HEK293 (cell line): ENCODE measurements around the gene PLCB1.

Source experiments
- CTCF ChIA-PET: fragments of 350-600 bp; formaldehyde crosslinking; extraction: SDS; loops from one replicate; lab custom pipeline; 2021; ENCODE audit warnings: antibody characterized with exemption; lab: Yijun Ruan, JAX
- POLR2A ChIA-PET: fragments of 300-600 bp; formaldehyde crosslinking; extraction: SDS; loops from one replicate; lab custom pipeline; 2020; ENCODE audit warnings: antibody characterized with exemption, inconsistent platforms; lab: Yijun Ruan, JAX
- H3K27ac ChIP-seq: fragments of 200-500 bp; sonication (Bioruptor generic); 2 replicates; pipeline ENCODE4 v1.5.1; 2014; ENCODE audit warnings: low read depth, low read length, control low read depth, inconsistent platforms; ENCODE audit errors: extremely low read depth
- H3K36me3 ChIP-seq, 2 experiments: fragments of 200-500 bp in 1 of 2; sonication (Bioruptor generic) in 1 of 2; 1 replicate in 1 of 2; 2 replicates in 1 of 2; pipeline ENCODE4 v1.5.1; 2014 to 2017; ENCODE audit warnings: inconsistent platforms in 2 of 2, low read length in 2 of 2; ENCODE audit not compliant: control insufficient read depth in 2 of 2, insufficient read depth in 1 of 2
- H3K4me1 ChIP-seq: fragments of 200-500 bp; sonication (Bioruptor generic); 2 replicates; pipeline ENCODE4 v1.5.1; 2014; ENCODE audit warnings: mild to moderate bottlenecking, low read length, inconsistent platforms; ENCODE audit not compliant: control insufficient read depth, insufficient read depth
- H3K4me3 ChIP-seq: 2 replicates; pipeline ENCODE4 v1.5.1; 2011; ENCODE audit warnings: low read depth, mild to moderate bottlenecking, control low read depth, low read length, moderate library complexity
- H3K9me3 ChIP-seq: fragments of 200-500 bp; sonication (Bioruptor generic); 2 replicates; pipeline ENCODE4 v1.5.1; 2014; ENCODE audit warnings: low read depth, low read length, inconsistent platforms; ENCODE audit not compliant: control insufficient read depth, insufficient read depth
- BCL11A ChIP-seq: fragments of 450-650 bp; formaldehyde crosslinking; IDR thresholded peaks from 2 replicates; pipeline ENCODE4 v1.5.1; 2016; ENCODE audit warnings: low read depth, missing biosample characterization, missing genetic modification characterization
- WT1 ChIP-seq: fragments of 450-650 bp; formaldehyde crosslinking; IDR thresholded peaks from 2 replicates; pipeline ENCODE4 v1.5.1; 2016; ENCODE audit warnings: missing biosample characterization, missing genetic modification characterization
- ZBTB8A ChIP-seq: fragments of 450-650 bp; formaldehyde crosslinking; IDR thresholded peaks from 2 replicates; pipeline ENCODE4 v1.5.1; 2016; ENCODE audit warnings: missing biosample characterization, missing genetic modification characterization
- ZNF19 ChIP-seq: fragments of 450-650 bp; formaldehyde crosslinking; IDR thresholded peaks from 2 replicates; pipeline ENCODE4; 2016; ENCODE audit warnings: missing biosample characterization, missing genetic modification characterization, low read depth
- ZNF311 ChIP-seq: fragments of 450-650 bp; formaldehyde crosslinking; IDR thresholded peaks from 2 replicates; pipeline ENCODE4 v1.5.1; 2017; ENCODE audit warnings: missing biosample characterization, missing genetic modification characterization, borderline replicate concordance
- ZNF335 ChIP-seq: fragments of 450-650 bp; formaldehyde crosslinking; conservative IDR thresholded peaks from 2 replicates; pipeline ENCODE4 v1.5.1; 2016; ENCODE audit warnings: missing biosample characterization, missing genetic modification characterization
- ZNF423 ChIP-seq: fragments of 450-650 bp; formaldehyde crosslinking; IDR thresholded peaks from 2 replicates; pipeline ENCODE4 v1.5.1; 2016; ENCODE audit warnings: missing biosample characterization, missing genetic modification characterization
- ZNF501 ChIP-seq: fragments of 450-650 bp; formaldehyde crosslinking; IDR thresholded peaks from 2 replicates; pipeline ENCODE4 v1.5.1; 2016; ENCODE audit warnings: missing biosample characterization, missing genetic modification characterization
- ZNF513 ChIP-seq: fragments of 450-650 bp; IDR thresholded peaks from 2 replicates; pipeline ENCODE4 v1.5.1; 2018; ENCODE audit warnings: missing biosample characterization, missing genetic modification characterization
- ZNF555 ChIP-seq: fragments of 450-650 bp; formaldehyde crosslinking; conservative IDR thresholded peaks from 2 replicates; pipeline ENCODE4 v1.5.1; 2017; ENCODE audit warnings: missing biosample characterization, mild to moderate bottlenecking, missing genetic modification characterization, inconsistent platforms
- ZNF571 ChIP-seq: fragments of 450-650 bp; formaldehyde crosslinking; IDR thresholded peaks from 2 replicates; pipeline ENCODE4 v1.5.0; 2017; ENCODE audit warnings: missing biosample characterization, missing genetic modification characterization
- ZNF610 ChIP-seq: fragments of 450-650 bp; formaldehyde crosslinking; IDR thresholded peaks from 2 replicates; pipeline ENCODE4 v1.5.1; 2016; ENCODE audit warnings: missing biosample characterization, missing genetic modification characterization, borderline replicate concordance
- ZNF692 ChIP-seq: fragments of 450-650 bp; formaldehyde crosslinking; IDR thresholded peaks from 2 replicates; pipeline ENCODE4 v1.5.1; 2016; ENCODE audit warnings: missing biosample characterization, missing genetic modification characterization
- ZSCAN16 ChIP-seq: fragments of 450-650 bp; formaldehyde crosslinking; IDR thresholded peaks from 2 replicates; pipeline ENCODE4 v1.5.1; 2016; ENCODE audit warnings: missing biosample characterization, missing genetic modification characterization
- ZSCAN30 ChIP-seq: fragments of 450-650 bp; IDR thresholded peaks from 2 replicates; pipeline ENCODE4 v1.5.1; 2018; ENCODE audit warnings: missing biosample characterization, mild to moderate bottlenecking, missing genetic modification characterization, moderate library complexity
- TF ChIP-seq, protein P1 (sequence below): fragments of 450-650 bp; formaldehyde crosslinking; IDR thresholded peaks from 2 replicates; pipeline ENCODE4; 2016; ENCODE audit warnings: missing biosample characterization, missing genetic modification characterization
- TF ChIP-seq, protein P2 (sequence below): fragments of 450-650 bp; formaldehyde crosslinking; IDR thresholded peaks from 2 replicates; pipeline ENCODE4 v1.5.1; 2017; ENCODE audit warnings: missing biosample characterization, mild to moderate bottlenecking, missing genetic modification characterization, moderate library complexity
- TF ChIP-seq, protein P3 (sequence below): fragments of 450-650 bp; formaldehyde crosslinking; IDR thresholded peaks from 2 replicates; pipeline ENCODE4 v1.5.1; 2016; ENCODE audit warnings: missing biosample characterization, missing genetic modification characterization, low read depth
- TF ChIP-seq, protein P4 (sequence below): fragments of 450-650 bp; formaldehyde crosslinking; optimal IDR thresholded peaks from 2 replicates; pipeline ENCODE3; 2016; ENCODE audit warnings: missing biosample characterization, mild to moderate bottlenecking, missing genetic modification characterization

Gene PLCB1

DNA sequence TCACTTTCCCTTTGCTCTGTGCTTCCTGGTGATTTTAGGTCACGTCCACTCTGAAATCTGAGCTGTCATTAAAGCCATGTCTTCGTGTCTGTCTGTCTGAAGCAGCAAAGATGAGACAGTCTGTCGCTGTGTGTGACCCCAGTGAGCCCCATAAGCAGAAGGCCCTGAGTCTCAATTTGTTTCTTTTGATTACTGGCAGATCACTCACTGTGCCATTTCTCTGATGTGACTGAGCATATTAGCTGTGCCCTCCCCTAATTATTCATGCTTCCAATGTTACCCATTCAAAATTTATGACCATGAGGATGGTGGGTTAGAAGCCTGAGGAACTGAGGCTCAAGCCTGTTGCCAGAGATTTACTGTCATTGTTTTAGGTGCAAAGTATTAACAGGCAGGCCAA lies 117.6 kb downstream of the PLCB1 start:
- Histone ChIP-seq H3K27ac (no peak overlapping the region), H3K4me3 (no peak overlapping the region), H3K36me3 (no peaks in the 10 kb centered on the region), H3K9me3 (no peaks in the 10 kb centered on the region), H3K4me1 (0 out of 2 replicates have a peak, but pooled peaks cover 3% of the 10 kb centered on the region)
- ChIA-PET CTCF (no interaction called here), POLR2A (no interaction called here)
- TF ChIP-seq ZNF501 (tag by site-specific recombination) (no peak), ZNF692 (no peak), ZNF311 (tag by site-specific recombination) (no peak), BCL11A (tag by site-specific recombination) (no peak), ZSCAN16 (tag by site-specific recombination) (no peak), ZNF335 (tag by site-specific recombination) (no peak), ZNF555 (tag by site-specific recombination) (no peak), ZSCAN30 (no peak), ZNF423 (tag by site-specific recombination) (no peak), ZNF19 (no peak), ZBTB8A (tag by site-specific recombination) (no peak), ZNF610 (tag by site-specific recombination) (no peak), ZNF513 (no peak), ZNF571 (tag by site-specific recombination) (no peak), WT1 (tag by site-specific recombination) (no peak)
- TF ChIP-seq, protein P1, sequence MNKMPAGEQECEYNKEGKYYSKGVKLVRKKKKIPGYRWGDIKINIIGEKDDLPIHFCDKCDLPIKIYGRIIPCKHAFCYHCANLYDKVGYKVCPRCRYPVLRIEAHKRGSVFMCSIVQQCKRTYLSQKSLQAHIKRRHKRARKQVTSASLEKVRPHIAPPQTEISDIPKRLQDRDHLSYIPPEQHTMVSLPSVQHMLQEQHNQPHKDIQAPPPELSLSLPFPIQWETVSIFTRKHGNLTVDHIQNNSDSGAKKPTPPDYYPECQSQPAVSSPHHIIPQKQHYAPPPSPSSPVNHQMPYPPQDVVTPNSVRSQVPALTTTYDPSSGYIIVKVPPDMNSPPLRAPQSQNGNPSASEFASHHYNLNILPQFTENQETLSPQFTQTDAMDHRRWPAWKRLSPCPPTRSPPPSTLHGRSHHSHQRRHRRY (tag by site-specific recombination): no peak
- TF ChIP-seq, protein P2, sequence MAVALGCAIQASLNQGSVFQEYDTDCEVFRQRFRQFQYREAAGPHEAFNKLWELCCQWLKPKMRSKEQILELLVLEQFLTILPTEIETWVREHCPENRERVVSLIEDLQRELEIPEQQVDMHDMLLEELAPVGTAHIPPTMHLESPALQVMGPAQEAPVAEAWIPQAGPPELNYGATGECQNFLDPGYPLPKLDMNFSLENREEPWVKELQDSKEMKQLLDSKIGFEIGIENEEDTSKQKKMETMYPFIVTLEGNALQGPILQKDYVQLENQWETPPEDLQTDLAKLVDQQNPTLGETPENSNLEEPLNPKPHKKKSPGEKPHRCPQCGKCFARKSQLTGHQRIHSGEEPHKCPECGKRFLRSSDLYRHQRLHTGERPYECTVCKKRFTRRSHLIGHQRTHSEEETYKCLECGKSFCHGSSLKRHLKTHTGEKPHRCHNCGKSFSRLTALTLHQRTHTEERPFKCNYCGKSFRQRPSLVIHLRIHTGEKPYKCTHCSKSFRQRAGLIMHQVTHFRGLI (tag by site-specific recombination): no peak
- TF ChIP-seq, protein P3, sequence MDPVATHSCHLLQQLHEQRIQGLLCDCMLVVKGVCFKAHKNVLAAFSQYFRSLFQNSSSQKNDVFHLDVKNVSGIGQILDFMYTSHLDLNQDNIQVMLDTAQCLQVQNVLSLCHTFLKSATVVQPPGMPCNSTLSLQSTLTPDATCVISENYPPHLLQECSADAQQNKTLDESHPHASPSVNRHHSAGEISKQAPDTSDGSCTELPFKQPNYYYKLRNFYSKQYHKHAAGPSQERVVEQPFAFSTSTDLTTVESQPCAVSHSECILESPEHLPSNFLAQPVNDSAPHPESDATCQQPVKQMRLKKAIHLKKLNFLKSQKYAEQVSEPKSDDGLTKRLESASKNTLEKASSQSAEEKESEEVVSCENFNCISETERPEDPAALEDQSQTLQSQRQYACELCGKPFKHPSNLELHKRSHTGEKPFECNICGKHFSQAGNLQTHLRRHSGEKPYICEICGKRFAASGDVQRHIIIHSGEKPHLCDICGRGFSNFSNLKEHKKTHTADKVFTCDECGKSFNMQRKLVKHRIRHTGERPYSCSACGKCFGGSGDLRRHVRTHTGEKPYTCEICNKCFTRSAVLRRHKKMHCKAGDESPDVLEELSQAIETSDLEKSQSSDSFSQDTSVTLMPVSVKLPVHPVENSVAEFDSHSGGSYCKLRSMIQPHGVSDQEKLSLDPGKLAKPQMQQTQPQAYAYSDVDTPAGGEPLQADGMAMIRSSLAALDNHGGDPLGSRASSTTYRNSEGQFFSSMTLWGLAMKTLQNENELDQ: no peak
- TF ChIP-seq, protein P4, sequence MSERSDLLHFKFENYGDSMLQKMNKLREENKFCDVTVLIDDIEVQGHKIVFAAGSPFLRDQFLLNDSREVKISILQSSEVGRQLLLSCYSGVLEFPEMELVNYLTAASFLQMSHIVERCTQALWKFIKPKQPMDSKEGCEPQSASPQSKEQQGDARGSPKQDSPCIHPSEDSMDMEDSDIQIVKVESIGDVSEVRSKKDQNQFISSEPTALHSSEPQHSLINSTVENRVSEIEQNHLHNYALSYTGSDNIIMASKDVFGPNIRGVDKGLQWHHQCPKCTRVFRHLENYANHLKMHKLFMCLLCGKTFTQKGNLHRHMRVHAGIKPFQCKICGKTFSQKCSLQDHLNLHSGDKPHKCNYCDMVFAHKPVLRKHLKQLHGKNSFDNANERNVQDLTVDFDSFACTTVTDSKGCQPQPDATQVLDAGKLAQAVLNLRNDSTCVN (tag by site-specific recombination): no peak
